ENCODE data around the gene FBXW8. TPM values are rescaled to one million over a fixed set of nuclear protein-coding genes. Genes with fewer than 3 reads are reported as not detected.

The FBXW8 gene
- total RNA-seq, 4 donors from 2014 or later = 8.9 to 21.6 (median 12.2) TPM

- ATAC-seq (ENCODE audit: low FRiP score) (no peak), DNase-seq (ENCODE audit: low spot score) (no peak)
- no peak for TF ChIP-seq CTCF (IDR thresholded peaks at IDR 0.05)
Measured at GRCh38 chr12:116968986-116969385, 58.2 kb downstream of the FBXW8 start.

GRCh38 chr12:116969615-116970585 is 59.1 kb downstream of the FBXW8 start:
- no peak for ATAC-seq (ENCODE audit: low FRiP score)
- no peak for DNase-seq (ENCODE audit: low spot score)
- TF ChIP-seq CTCF (IDR thresholded peaks at IDR 0.05) = no peak

GRCh38 chr12:116971222-116971621 is 60.5 kb downstream of the FBXW8 start:
- no peak for TF ChIP-seq CTCF (IDR thresholded peaks at IDR 0.05)
- ATAC-seq (ENCODE audit: low FRiP score) (no peak), DNase-seq (ENCODE audit: low spot score) (no peak)

- no peak for TF ChIP-seq CTCF (IDR thresholded peaks at IDR 0.05)
- DNase-seq (ENCODE audit: low spot score) (no peak), ATAC-seq (ENCODE audit: low FRiP score) (no peak)
Measured at GRCh38 chr12:116975779-116976393, 65.1 kb downstream of the FBXW8 start.

- DNase-seq (ENCODE audit: low spot score) (no peak), ATAC-seq (ENCODE audit: low FRiP score) (no peak)
- no peak for TF ChIP-seq CTCF (IDR thresholded peaks at IDR 0.05)
Measured at GRCh38 chr12:116977465-116978380, 67.0 kb downstream of the FBXW8 start.

- no peak for ATAC-seq (ENCODE audit: low FRiP score)
Measured at GRCh38 chr12:116978791-116979508, 68.2 kb downstream of the FBXW8 start.

More at GRCh38 chr12:116978791-116979508, 68.2 kb downstream of the FBXW8 start:
- no peak for TF ChIP-seq CTCF (IDR thresholded peaks at IDR 0.05)
- DNase-seq (ENCODE audit: low spot score) = no peak

All from omental fat pad (tissue), 4 donors.